Measurements from ENCODE around the gene NRM. TPM values are rescaled to one million over a fixed set of nuclear protein-coding genes. Genes with fewer than 3 reads are reported as not detected.
"Not testable (repeated sequence)": the region's sequence is repeated elsewhere in the genome, so short reads cannot be mapped to it uniquely, and the experiment has no call there.

The NRM gene
- total RNA-seq, 2 experiments from 2014 or later, result 43.1 to 58.8 TPM

GRCh38 chr6:30717845-30718720, 27.3 kb upstream of the NRM start:
- Mint-ChIP-seq H3K36me3 (ENCODE audit: low read depth) (peaks cover 67% of the 10 kb centered on the region), H3K4me1 (peaks cover 55% of the 10 kb centered on the region), H3K27ac (peak overlapping the region; percentile 98), H3K4me3 (peak overlapping the region; percentile 97)
- ChIA-PET POLR2A (interaction anchor here (0.6 to 1.2 kb wide), 3 partner anchors 14 to 39 kb away, joined by 3 to 8 read pairs (median 3); no protein-coding TSS in a partner anchor), CTCF (interaction anchor here (0.7 to 21.4 kb wide), 10 partner anchors 10 to 105 kb away, joined by 3 to 476 read pairs (median 6); partner anchors contain the start of gene DHX16)
- DNase-seq, H3K27me3 Mint-ChIP-seq, H3K9me3 Mint-ChIP-seq: not testable (repeated sequence)

- ChIA-PET POLR2A (interaction anchor here (0.6 to 1.2 kb wide), 8 partner anchors 14 to 221 kb away, joined by 3 to 8 read pairs (median 4); no protein-coding TSS in a partner anchor), CTCF (interaction anchor here (0.5 to 21.4 kb wide), 21 partner anchors 10 to 1462 kb away, joined by 3 to 476 read pairs (median 4); partner anchors contain the start of gene DHX16)
- Mint-ChIP-seq H3K4me1 (peaks cover 57% of the 10 kb centered on the region), H3K36me3 (ENCODE audit: low read depth) (peaks cover 67% of the 10 kb centered on the region), H3K27ac (peak within 1 kb of the TSS; percentile 98), H3K27me3 (no peaks in the 10 kb centered on the region), H3K9me3 (peaks cover 3% of the 10 kb centered on the region), H3K4me3 (peak within 1 kb of the TSS; percentile 97)
- peak; percentile 100 for DNase-seq
These were observed 26.5 kb upstream of the NRM start, which contains the start of gene MDC1 for GRCh38 chr6:30717129-30717844. MDC1 (minus strand) TSS chr6:30717281; CDS start chr6:30715175, 2,106 bp downstream.

GRCh38 chr6:30716879-30717128, 26.0 kb upstream of the NRM start:
- Mint-ChIP-seq H3K9me3 (peaks cover 3% of the 10 kb centered on the region), H3K4me1 (peaks cover 62% of the 10 kb centered on the region), H3K27ac (peak overlapping the region; percentile 98), H3K27me3 (no peaks in the 10 kb centered on the region), H3K36me3 (ENCODE audit: low read depth) (peaks cover 67% of the 10 kb centered on the region), H3K4me3 (peak overlapping the region; percentile 97)
- DNase-seq, result no peak
- ChIA-PET CTCF (interaction anchor here (0.5 to 21.4 kb wide), 20 partner anchors 9 to 1462 kb away, joined by 3 to 476 read pairs (median 4); partner anchors contain the start of gene DHX16), POLR2A (interaction anchor here (0.6 to 1.2 kb wide), 6 partner anchors 25 to 221 kb away, joined by 3 to 8 read pairs (median 4); no protein-coding TSS in a partner anchor)

- H3K4me3 Mint-ChIP-seq, result no peak overlapping the region
- peaks cover 68% of the 10 kb centered on the region for H3K4me1 Mint-ChIP-seq
These were observed 23.5 kb upstream of the NRM start for GRCh38 chr6:30714263-30714662.

GRCh38 chr6:30712441-30712945, 21.7 kb upstream of the NRM start:
- ChIA-PET POLR2A (no interaction called here), CTCF (interaction anchor here (0.5 to 4.2 kb wide), 11 partner anchors 9 to 653 kb away, joined by 3 to 27 read pairs (median 6); partner anchors contain the start of genes DHX16, NRM and TUBB)
- Mint-ChIP-seq H3K27ac (peak overlapping the region; percentile 84), H3K4me3 (no peak overlapping the region), H3K27me3 (no peaks in the 10 kb centered on the region), H3K9me3 (peaks cover 3% of the 10 kb centered on the region), H3K4me1 (peaks cover 61% of the 10 kb centered on the region), H3K36me3 (ENCODE audit: low read depth) (peaks cover 74% of the 10 kb centered on the region)
- DNase-seq, result no peak

More at GRCh38 chr6:30714263-30714662, 23.5 kb upstream of the NRM start:
- CTCF ChIA-PET, result interaction anchor here (0.8 to 21.4 kb wide), 2 partner anchors 27 to 34 kb away, joined by 3 to 476 read pairs; no protein-coding TSS in a partner anchor
- H3K27me3 Mint-ChIP-seq, result no peaks in the 10 kb centered on the region
- POLR2A ChIA-PET, result no interaction called here
- H3K9me3 Mint-ChIP-seq, result peaks cover 3% of the 10 kb centered on the region
- no peak for DNase-seq
- H3K36me3 Mint-ChIP-seq (ENCODE audit: low read depth), result peaks cover 69% of the 10 kb centered on the region
- no peak overlapping the region for H3K27ac Mint-ChIP-seq

- Mint-ChIP-seq H3K4me1 (peaks cover 57% of the 10 kb centered on the region), H3K36me3 (ENCODE audit: low read depth) (peaks cover 75% of the 10 kb centered on the region), H3K27ac (peak overlapping the region; percentile 84), H3K9me3 (peaks cover 3% of the 10 kb centered on the region), H3K4me3 (peak overlapping the region; percentile 54), H3K27me3 (no peaks in the 10 kb centered on the region)
- no peak for DNase-seq
- ChIA-PET CTCF (interaction anchor here (0.5 to 4.2 kb wide), 10 partner anchors 8 to 654 kb away, joined by 3 to 27 read pairs (median 6); partner anchors contain the start of genes DHX16 and TUBB), POLR2A (no interaction called here)
These were observed 21.1 kb upstream of the NRM start for GRCh38 chr6:30711758-30712380.

- Mint-ChIP-seq H3K4me1 (peaks cover 39% of the 10 kb centered on the region), H3K9me3 (no peaks in the 10 kb centered on the region), H3K4me3 (no peak overlapping the region), H3K27me3 (no peaks in the 10 kb centered on the region), H3K27ac (no peak overlapping the region), H3K36me3 (ENCODE audit: low read depth) (peaks cover 66% of the 10 kb centered on the region)
- no peak for DNase-seq
- CTCF ChIA-PET, result interaction anchor here (1.3 to 4.2 kb wide), 5 partner anchors 11 to 30 kb away, joined by 3 to 27 read pairs (median 4); no protein-coding TSS in a partner anchor
- POLR2A ChIA-PET, result no interaction called here
These were observed 18.5 kb upstream of the NRM start for GRCh38 chr6:30709101-30709868.

GRCh38 chr6:30707281-30707850, 16.6 kb upstream of the NRM start:
- CTCF ChIA-PET, result interaction anchor here (0.8 to 2.3 kb wide), 6 partner anchors 9 to 19 kb away, joined by 3 to 7 read pairs (median 4); partner anchors contain the start of genes MDC1 and NRM
- no peaks in the 10 kb centered on the region for H3K27me3 Mint-ChIP-seq
- peaks cover 23% of the 10 kb centered on the region for H3K4me1 Mint-ChIP-seq
- DNase-seq, result no peak
- no peak overlapping the region for H3K27ac Mint-ChIP-seq
- POLR2A ChIA-PET, result no interaction called here
- H3K4me3 Mint-ChIP-seq, result no peak overlapping the region
- peaks cover 57% of the 10 kb centered on the region for H3K36me3 Mint-ChIP-seq (ENCODE audit: low read depth)
- no peaks in the 10 kb centered on the region for H3K9me3 Mint-ChIP-seq

GRCh38 chr6:30705620-30706019, 14.8 kb upstream of the NRM start:
- POLR2A ChIA-PET, result no interaction called here
- H3K9me3 Mint-ChIP-seq, result no peaks in the 10 kb centered on the region
- H3K27me3 Mint-ChIP-seq, result no peaks in the 10 kb centered on the region
- H3K4me1 Mint-ChIP-seq, result peaks cover 5% of the 10 kb centered on the region
- no peak overlapping the region for H3K4me3 Mint-ChIP-seq
- peaks cover 42% of the 10 kb centered on the region for H3K36me3 Mint-ChIP-seq (ENCODE audit: low read depth)
- peak overlapping the region; percentile 27 for H3K27ac Mint-ChIP-seq
- DNase-seq, result no peak
- CTCF ChIA-PET, result interaction anchor here (0.9 to 2.3 kb wide), 3 partner anchors 16 to 27 kb away, joined by 3 to 6 read pairs (median 3); no protein-coding TSS in a partner anchor

GRCh38 chr6:30703821-30704220, 13.0 kb upstream of the NRM start:
- no peaks in the 10 kb centered on the region for H3K9me3 Mint-ChIP-seq
- no peak overlapping the region for H3K27ac Mint-ChIP-seq
- H3K36me3 Mint-ChIP-seq (ENCODE audit: low read depth), result peaks cover 41% of the 10 kb centered on the region
- ChIA-PET CTCF (interaction anchor here (1.1 to 2.7 kb wide), 6 partner anchors 8 to 25 kb away, joined by 3 to 14 read pairs (median 6); partner anchors contain the start of gene MDC1), POLR2A (interaction anchor here (0.7 kb wide), 1 partner anchor 14 kb away, joined by 3 read pairs; no protein-coding TSS in a partner anchor)
- peaks cover 5% of the 10 kb centered on the region for H3K4me1 Mint-ChIP-seq
- H3K27me3 Mint-ChIP-seq, result no peaks in the 10 kb centered on the region
- H3K4me3 Mint-ChIP-seq, result no peak overlapping the region
- DNase-seq, result no peak

- no peaks in the 10 kb centered on the region for H3K9me3 Mint-ChIP-seq
- ChIA-PET CTCF (interaction anchor here (1.9 to 2.7 kb wide), 4 partner anchors 10 to 24 kb away, joined by 5 to 14 read pairs (median 8); no protein-coding TSS in a partner anchor), POLR2A (no interaction called here)
- DNase-seq, result no peak
- H3K36me3 Mint-ChIP-seq (ENCODE audit: low read depth), result peaks cover 38% of the 10 kb centered on the region
- H3K4me3 Mint-ChIP-seq, result no peak overlapping the region
- no peak overlapping the region for H3K27ac Mint-ChIP-seq
- H3K27me3 Mint-ChIP-seq, result no peaks in the 10 kb centered on the region
- H3K4me1 Mint-ChIP-seq, result peaks cover 2% of the 10 kb centered on the region
These were observed 12.2 kb upstream of the NRM start for GRCh38 chr6:30703011-30703410.

Measured in activated CD4-positive, alpha-beta T cell treated with anti-CD3 and anti-CD28 coated beads, Interleukin-2, amount 10 ng/mL, durations not matched to agents 7 days and 5 days (primary cell).